Ecto neural progenitor cell (in vitro differentiated cells): ENCODE data around the gene KRT3.
"Not testable (repeated sequence)": the region's sequence is repeated elsewhere in the genome, so short reads cannot be mapped to it uniquely, and the experiment has no call there.

Source experiments
- DNase-seq: peaks from one replicate; pipeline ENCODE4 v3.0.0-alpha.2; 2018; ENCODE audit warnings: low spot score

KRT3 gene

DNA sequence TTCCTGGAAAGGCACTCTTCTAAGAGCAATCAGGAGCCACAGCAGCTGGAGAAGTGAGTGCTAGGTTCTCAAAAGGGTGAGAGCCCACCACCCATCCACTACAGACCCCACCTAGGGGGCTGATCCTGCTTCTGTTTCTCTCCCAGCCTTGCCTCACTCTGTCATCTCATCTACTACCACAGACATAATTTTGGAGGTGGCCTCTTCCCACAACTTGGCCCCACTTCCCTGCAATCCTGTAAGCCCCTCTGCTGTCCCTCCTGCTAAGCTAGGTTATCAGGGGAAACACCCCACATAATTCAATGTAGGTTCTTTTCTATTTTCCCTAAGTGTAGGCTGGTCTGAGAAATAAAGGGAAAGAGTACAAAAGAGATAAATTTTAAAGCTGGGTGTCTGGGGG is 35.3 kb downstream of the KRT3 start:
- no peak for DNase-seq

DNA sequence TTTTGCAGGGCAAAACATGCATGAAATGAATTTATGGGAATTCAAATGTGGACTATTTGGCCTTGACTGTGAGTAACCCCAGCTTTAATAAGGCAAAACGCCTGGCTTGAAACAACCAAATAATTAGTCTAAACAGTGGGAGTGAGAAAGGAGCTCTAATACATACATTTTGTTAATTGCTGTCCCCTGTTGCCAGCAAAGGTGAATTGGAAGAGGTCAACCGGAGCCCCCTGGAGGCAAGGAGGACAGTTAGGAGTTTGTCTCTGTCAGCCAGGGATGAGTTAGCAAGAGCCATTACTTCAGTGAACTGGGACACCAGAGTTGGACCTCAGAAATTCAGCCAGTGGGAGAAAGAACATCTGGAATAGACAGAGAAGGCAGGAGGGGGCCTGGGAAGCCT is 36.2 kb downstream of the KRT3 start:
- DNase-seq, result no peak

DNA sequence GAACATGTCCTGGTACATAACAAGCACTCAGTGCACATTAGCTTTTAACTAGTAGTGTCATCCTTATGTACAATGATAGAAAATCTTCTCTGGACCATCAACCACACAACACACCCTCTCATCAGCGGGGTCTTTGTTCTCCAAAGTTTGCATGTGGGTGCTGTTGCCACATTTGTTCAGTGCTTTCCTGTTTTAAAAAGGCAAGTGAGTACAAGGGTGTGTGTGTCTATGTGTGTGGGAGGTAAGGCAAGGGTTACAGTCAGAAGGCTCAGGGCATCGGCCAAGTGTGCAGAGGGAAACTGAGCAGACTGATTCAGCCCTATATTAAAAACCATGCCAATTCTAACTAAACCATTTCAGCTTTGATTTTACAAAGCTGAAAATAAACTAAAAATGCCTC is 36.7 kb downstream of the KRT3 start:
- DNase-seq, result no peak

- no peak for DNase-seq
Observed at GRCh38 chr12:52757449-52758176, 38.3 kb downstream of the KRT3 start.

GRCh38 chr12:52756281-52756960 is 39.5 kb downstream of the KRT3 start:
- DNase-seq, result no peak

- no peak for DNase-seq
Observed at GRCh38 chr12:52755533-52755932, 40.4 kb downstream of the KRT3 start.

DNA sequence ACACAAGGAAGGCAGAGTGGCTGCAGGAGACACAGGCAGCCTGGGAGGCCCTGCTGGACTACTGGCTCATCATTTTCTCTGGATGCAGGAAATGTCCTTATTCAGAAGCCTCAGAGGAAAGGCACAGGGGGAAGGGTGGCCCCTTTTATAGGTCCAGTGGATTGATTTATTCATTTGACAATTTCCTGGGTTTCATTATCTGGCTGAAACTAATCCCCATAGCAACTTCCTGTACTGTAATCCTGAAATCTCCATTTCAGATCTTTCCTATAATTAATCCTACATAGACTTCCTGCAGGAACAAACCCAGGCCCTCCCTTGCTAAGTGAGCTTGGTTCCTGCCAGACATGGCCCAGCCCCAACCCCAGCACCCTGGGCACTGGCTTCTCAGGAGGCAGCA is 41.8 kb downstream of the KRT3 start:
- DNase-seq, result no peak

- no peak for DNase-seq
Observed at GRCh38 chr12:52753283-52753682, 42.6 kb downstream of the KRT3 start.

GRCh38 chr12:52752516-52752915 is 43.4 kb downstream of the KRT3 start:
- no peak for DNase-seq

DNA sequence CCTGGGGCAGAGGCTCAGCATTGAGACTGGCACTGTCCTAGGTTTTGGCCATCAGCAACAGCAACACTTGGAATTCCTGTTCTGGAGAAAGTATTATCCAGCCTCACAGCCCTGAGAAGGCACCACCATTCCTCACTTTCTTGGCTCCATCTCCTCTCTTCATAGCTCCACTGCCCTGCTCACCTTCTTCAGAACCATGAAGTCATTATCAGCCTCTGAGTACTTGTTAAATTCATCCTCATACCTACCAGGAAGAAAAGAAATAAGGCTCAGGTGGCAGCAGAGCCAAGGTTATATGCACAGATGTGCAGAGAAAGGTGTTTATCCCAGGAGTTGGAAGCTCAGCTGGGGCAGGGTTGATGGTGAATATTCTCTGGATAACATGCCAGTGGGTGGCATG is 44.1 kb downstream of the KRT3 start:
- DNase-seq, result no peak

DNA sequence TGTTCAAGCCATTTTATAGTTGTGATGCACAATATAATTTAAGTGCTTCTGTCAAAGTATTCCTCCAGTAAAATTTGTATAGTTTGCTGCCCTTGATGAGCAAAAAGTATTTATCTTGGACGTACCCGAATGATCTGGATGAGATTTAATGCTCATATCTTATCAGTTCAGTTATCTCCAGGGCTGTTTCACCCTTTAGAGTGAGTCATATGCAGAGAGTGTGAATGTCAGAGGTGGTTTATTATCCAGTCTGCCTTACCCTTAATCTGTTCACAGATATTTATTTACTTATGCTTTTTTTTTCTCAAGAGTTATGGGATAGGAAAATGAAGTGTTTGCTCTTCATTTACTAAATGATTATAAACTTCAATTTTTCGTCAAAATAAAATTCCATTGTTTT is 45.4 kb downstream of the KRT3 start:
- not testable (repeated sequence) for DNase-seq

DNA sequence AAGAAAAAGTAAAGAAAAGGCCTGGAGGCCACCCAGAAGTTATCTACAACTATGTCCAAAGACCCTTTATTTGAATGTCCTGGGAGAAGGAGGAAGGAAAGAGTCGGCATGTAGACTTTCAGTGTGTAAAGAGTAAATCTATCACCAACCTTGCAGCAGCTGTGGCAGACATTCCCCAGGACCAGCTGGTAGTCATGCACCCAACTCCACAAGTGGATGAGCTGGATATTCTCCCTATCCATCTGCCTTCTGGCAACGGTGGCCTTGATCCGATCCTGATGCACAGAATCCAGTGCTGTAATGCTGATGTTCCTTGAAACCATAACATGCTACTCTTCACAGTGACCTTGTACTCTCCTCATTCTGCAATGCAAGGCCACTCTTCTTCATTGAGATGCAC is 46.1 kb downstream of the KRT3 start:
- no peak for DNase-seq

DNA sequence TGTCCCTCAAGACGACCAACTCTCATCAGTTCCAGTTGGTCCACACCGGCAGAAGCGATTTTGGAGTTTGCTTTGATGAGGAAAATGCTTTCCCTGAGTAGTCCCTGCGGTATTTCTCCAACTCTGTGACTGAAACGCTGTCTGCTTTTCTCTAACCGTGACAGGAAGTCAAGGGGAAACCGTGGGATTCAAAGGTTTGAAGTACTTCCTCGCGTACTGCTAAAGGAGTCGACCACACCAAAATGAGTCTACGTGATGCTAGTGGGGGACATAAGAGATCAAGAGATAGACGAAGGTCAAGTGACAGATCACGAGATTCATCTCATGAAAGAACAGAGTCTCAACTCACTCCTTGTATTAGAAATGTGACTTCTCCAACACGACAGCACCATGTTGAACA is 47.3 kb downstream of the KRT3 start:
- no peak for DNase-seq

DNA sequence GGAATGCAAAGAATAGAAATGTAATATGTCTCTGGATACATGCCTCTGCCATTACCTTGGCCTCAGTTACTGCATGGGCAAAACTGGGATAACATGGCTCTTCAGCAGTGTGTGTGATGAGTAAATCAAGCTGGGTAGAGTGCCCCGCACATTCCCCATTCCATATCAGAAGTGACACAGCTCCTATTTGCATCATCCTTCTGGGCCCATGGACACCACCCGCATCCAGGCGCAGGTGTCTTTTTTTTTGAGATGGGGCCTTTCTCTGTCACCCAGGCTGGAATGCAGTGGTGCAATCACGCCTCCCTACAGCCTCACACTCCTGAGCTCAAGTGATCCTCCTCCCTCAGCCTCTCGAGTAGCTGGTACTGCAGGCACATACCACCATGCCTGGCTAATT is 50.4 kb downstream of the KRT3 start:
- DNase-seq, result no peak

- no peak for DNase-seq
Observed at GRCh38 chr12:52744493-52745156, 51.3 kb downstream of the KRT3 start.

DNA sequence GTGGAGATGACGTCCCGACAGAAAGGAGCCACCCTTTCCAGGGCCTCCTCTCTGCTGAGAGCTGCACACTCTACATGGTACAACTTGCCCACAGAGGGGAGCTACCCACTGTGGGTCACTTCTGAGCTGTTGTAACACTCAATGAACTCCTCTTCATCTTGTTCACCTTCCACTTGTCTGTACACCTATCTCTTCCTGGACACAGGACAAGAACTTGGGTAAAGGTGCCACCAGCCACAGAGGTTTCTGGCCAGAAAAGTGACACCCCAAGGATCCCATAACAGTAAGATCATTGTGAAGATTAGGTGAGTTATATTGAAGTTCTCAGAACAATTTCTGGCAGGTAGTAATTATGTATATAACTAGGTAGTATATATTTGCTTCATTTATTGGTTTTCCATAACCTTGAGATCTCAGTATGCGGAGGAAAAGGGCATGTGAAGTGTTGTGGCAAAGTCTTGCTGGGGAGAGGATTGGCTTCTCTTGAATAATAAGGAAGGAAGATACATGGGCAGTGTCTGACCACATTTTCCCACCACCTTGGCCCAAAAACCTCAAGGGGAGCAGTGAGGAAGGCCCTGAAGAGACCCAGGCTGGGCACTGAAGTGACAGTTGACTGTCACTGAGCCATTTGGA is 53.0 kb downstream of the KRT3 start:
- no peak for DNase-seq

DNA sequence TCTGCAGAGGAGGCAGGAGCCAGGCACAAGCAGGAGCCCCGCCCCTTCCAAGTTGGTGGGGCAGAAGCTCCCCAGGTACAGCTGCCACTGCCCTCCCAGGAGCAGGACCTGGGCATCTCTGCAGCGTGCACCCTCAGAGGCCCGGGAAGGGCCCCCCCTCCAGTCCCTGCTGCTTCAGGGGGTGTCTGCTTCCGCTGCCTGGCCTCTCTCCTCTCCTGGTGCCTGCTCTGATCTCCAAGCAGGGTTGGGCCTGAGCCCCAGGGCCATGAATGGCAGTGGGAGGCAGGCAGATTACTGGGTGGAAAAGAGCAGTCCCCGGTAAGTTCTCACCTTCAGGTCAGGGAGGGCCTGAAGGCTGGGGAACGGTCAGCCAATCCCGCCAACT is 53.7 kb downstream of the KRT3 start:
- no peak for DNase-seq

DNA sequence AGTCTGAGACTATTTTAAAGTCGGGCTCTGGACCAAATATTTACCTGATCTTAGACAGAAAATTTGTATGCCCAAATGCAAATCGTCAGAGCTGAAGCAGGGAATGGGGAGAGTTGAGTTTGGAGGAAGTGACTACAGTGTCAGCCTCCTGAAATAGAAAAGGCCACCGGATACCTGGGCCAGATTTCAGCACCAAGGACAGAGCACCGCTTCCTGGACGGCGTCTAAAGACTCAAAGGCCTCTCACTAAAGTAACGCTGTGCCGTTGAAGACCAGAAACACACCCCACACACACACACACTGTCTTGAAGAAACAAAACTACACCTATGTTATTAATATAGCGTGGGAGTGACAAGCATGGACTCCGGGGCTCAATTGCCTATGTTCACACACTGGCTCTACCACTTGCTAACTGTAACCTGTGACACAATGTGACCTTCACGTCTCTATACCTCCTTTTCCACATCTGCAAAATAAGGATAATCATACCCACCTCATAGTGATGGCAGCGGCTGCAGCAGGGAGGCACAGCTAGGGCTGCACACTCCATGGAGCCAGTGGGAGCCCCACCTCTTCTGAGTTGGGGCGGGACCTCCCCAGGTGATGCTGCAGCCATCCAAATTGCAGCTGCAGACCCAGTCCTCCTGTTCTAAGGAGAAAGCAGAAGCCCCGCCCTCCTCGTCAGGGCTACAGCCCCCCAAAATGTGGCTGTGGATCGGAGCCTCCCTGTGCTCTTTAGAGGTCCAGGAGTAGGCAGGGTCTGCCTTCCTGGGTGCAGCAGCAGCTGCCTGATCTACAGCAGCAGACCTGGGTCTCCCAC is 54.3 kb downstream of the KRT3 start:
- DNase-seq, result peak; percentile 90

DNA sequence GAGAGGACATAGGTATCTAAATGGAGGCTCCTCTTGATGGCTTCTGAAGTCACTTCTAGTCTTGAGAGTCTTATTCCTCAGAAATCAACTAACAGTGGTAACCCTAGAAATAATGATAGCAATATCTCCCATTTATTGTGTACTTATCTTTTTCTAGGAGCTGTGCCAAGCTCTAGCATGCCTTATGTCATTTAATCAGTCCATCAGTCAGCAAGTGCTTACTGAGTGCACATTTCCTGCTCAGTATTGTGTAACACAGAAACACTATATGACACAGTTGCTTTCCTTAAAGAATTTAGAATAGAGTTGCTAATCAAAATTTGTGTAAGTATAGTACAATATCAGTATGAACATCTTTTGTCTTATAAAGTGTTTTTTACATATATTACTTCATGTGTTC is 55.3 kb downstream of the KRT3 start:
- no peak for DNase-seq

GRCh38 chr12:52739963-52740362 is 56.0 kb downstream of the KRT3 start:
- DNase-seq, result no peak
